H1 (cell line): ENCODE measurements around the gene PEPD. TPM values are rescaled to one million over a fixed set of nuclear protein-coding genes. Genes with fewer than 3 reads are reported as not detected.
"Not testable (repeated sequence)": the region's sequence is repeated elsewhere in the genome, so short reads cannot be mapped to it uniquely, and the experiment has no call there.

Experiments
- CTCF ChIA-PET: fragments of 300-600 bp; sonication (Branson Sonifier 250); formaldehyde crosslinking; loops from one replicate; lab custom pipeline; 2021; ENCODE audit not compliant: partially characterized antibody; lab: Charles Lee
- POLR2A ChIA-PET: fragments of 300-600 bp; sonication (Branson Sonifier 250); formaldehyde crosslinking; loops from one replicate; lab custom pipeline; 2021; ENCODE audit warnings: inconsistent platforms; ENCODE audit not compliant: partially characterized antibody; lab: Charles Lee
- DNase-seq, 2 experiments: peaks; one replicate each; pipeline versions ENCODE4 v3.0.0 to v3.0.0-alpha.2; 2010 to 2022; ENCODE audit warnings: low spot score in 2 of 2, low read depth in 1 of 2, mixed read lengths in 1 of 2
- FAIRE-seq: peaks from 2 replicates; lab custom pipeline; 2011; peaks lifted over from hg19 to GRCh38; lab: Jason Lieb, UNC
- H2AFZ ChIP-seq: 2 replicates; pipeline ENCODE4 v1.8.1; 2012; ENCODE audit warnings: low read length, inconsistent platforms
- H2AK5ac ChIP-seq: 2 replicates; pipeline ENCODE4 v1.6.1; 2013; ENCODE audit warnings: low read depth, low read length
- H2BK120ac ChIP-seq: replicated peaks from 2 replicates; pipeline ENCODE3; 2013; ENCODE audit warnings: low read depth, low read length, inconsistent platforms
- H2BK12ac ChIP-seq: 2 replicates; pipeline ENCODE4 v1.6.1; 2013; ENCODE audit warnings: low read depth, low read length
- H2BK15ac ChIP-seq: 2 replicates; pipeline ENCODE4 v1.6.1; 2013; ENCODE audit warnings: low read length
- H2BK20ac ChIP-seq: 2 replicates; pipeline ENCODE4 v1.6.1; 2013; ENCODE audit warnings: low read length
- H2BK5ac ChIP-seq: 2 replicates; pipeline ENCODE4 v1.6.1; 2013; ENCODE audit warnings: low read depth, low read length
- H3K14ac ChIP-seq: 2 replicates; pipeline ENCODE4 v1.6.1; 2013; ENCODE audit warnings: inconsistent platforms; ENCODE audit not compliant: insufficient read length
- H3K18ac ChIP-seq: 2 replicates; pipeline ENCODE4 v1.6.1; 2013; ENCODE audit warnings: low read length; ENCODE audit errors: extremely low read depth
- H3K23ac ChIP-seq: 2 replicates; pipeline ENCODE4 v1.6.1; 2013; ENCODE audit warnings: inconsistent platforms; ENCODE audit not compliant: insufficient read length
- H3K23me2 ChIP-seq: 2 replicates; pipeline ENCODE4 v1.6.1; 2013; ENCODE audit warnings: low read depth, low read length
- H3K27ac ChIP-seq: 2 replicates; pipeline ENCODE4 v1.6.1; 2011; ENCODE audit warnings: low read depth, low read length, inconsistent platforms
- H3K27me3 ChIP-seq, 4 experiments: replicated peaks in 1 of 4; 1 replicate in 1 of 4; 2 replicates in 3 of 4; pipeline versions ENCODE4 v1.6.1 to v1.8.1; 2011 to 2013; ENCODE audit warnings: low read length in 3 of 4, mild to moderate bottlenecking in 3 of 4, inconsistent platforms in 2 of 4, mixed read lengths in 2 of 4, moderate library complexity in 1 of 4; ENCODE audit not compliant: control insufficient read depth in 3 of 4, insufficient read depth in 3 of 4; ENCODE audit errors: extremely low read depth in 1 of 4
- H3K36me3 ChIP-seq, 4 experiments: 2 replicates each; pipeline versions ENCODE4 v1.6.1 to v1.8.1; 2011 to 2013; ENCODE audit warnings: mild to moderate bottlenecking in 4 of 4, low read length in 3 of 4, moderate library complexity in 2 of 4, control low read depth in 1 of 4, inconsistent platforms in 1 of 4; ENCODE audit not compliant: insufficient read depth in 4 of 4, control insufficient read depth in 2 of 4
- H3K4ac ChIP-seq: replicated peaks from 2 replicates; pipeline ENCODE3; 2013; ENCODE audit warnings: low read length, low read depth, mixed read lengths, inconsistent platforms; ENCODE audit not compliant: insufficient read length
- H3K4me1 ChIP-seq, 4 experiments: replicated peaks in 1 of 4; 1 replicate in 1 of 4; 2 replicates in 3 of 4; pipeline versions ENCODE4 v1.6.1 to v1.8.1; 2011 to 2013; ENCODE audit warnings: low read length in 3 of 4, inconsistent platforms in 2 of 4, mixed read lengths in 1 of 4; ENCODE audit not compliant: insufficient read depth in 4 of 4, control insufficient read depth in 3 of 4
- H3K4me2 ChIP-seq, 2 experiments: 2 replicates each; pipeline versions ENCODE4 v1.6.1 to v1.8.1; 2011 to 2013; ENCODE audit warnings: low read depth in 2 of 2, low read length in 2 of 2, control low read depth in 1 of 2, inconsistent platforms in 1 of 2, mild to moderate bottlenecking in 1 of 2; ENCODE audit not compliant: insufficient read depth in 1 of 2
- H3K4me3 ChIP-seq, 4 experiments: fragments of 200-600, 300-600 bp in 1 of 4; sonication (generic), shearing (Covaris generic), sonication (Bioruptor Twin) in 1 of 4; 2 replicates each; pipeline versions ENCODE4 v1.5.1 to v1.8.1; 2011 to 2016; ENCODE audit warnings: low read length in 4 of 4, low read depth in 3 of 4, control low read depth in 2 of 4, inconsistent platforms in 2 of 4, mild to moderate bottlenecking in 2 of 4, mixed read lengths in 1 of 4, moderate library complexity in 1 of 4; ENCODE audit not compliant: insufficient read depth in 2 of 4; ENCODE audit errors: extremely low read depth in 1 of 4
- H3K56ac ChIP-seq: replicated peaks from 2 replicates; pipeline ENCODE3; 2013; ENCODE audit warnings: low read depth, mild to moderate bottlenecking, mixed read lengths, low read length, inconsistent platforms; ENCODE audit not compliant: insufficient read length
- H3K79me1 ChIP-seq: 2 replicates; pipeline ENCODE4 v1.6.1; 2013; ENCODE audit warnings: low read depth, low read length, control low read depth
- H3K79me2 ChIP-seq, 2 experiments: 2 replicates each; pipeline versions ENCODE4 v1.6.1 to v1.8.1; 2012 to 2013; ENCODE audit warnings: low read length in 2 of 2, mild to moderate bottlenecking in 2 of 2, inconsistent platforms in 1 of 2; ENCODE audit not compliant: insufficient read depth in 2 of 2, control insufficient read depth in 1 of 2
- H3K9ac ChIP-seq, 4 experiments: replicated peaks in 1 of 4; 1 replicate in 1 of 4; 2 replicates in 3 of 4; pipeline versions ENCODE4 v1.6.1 to v1.8.1; 2011 to 2013; ENCODE audit warnings: low read depth in 3 of 4, low read length in 3 of 4, control low read depth in 2 of 4, mild to moderate bottlenecking in 2 of 4, moderate library complexity in 2 of 4, inconsistent platforms in 1 of 4; ENCODE audit errors: extremely low read depth in 1 of 4
- H3K9me3 ChIP-seq, 2 experiments: 2 replicates each; pipeline versions ENCODE4 v1.6.1 to v1.8.1; 2012 to 2013; ENCODE audit warnings: mild to moderate bottlenecking in 2 of 2, moderate library complexity in 2 of 2, control low read depth in 1 of 2, inconsistent platforms in 1 of 2, low read depth in 1 of 2, low read length in 1 of 2, mixed read lengths in 1 of 2; ENCODE audit not compliant: insufficient read depth in 2 of 2
- H4K20me1 ChIP-seq, 2 experiments: replicated peaks in 1 of 2; 2 replicates each; pipeline versions ENCODE3 to v1.8.1; 2011 to 2013; ENCODE audit warnings: inconsistent platforms in 2 of 2, low read length in 2 of 2, mild to moderate bottlenecking in 1 of 2; ENCODE audit not compliant: insufficient read depth in 2 of 2, control insufficient read depth in 1 of 2
- H4K5ac ChIP-seq: 2 replicates; pipeline ENCODE4 v1.6.1; 2013; ENCODE audit warnings: low read length, low read depth, mixed read lengths, inconsistent platforms; ENCODE audit not compliant: insufficient read length
- H4K8ac ChIP-seq: 2 replicates; pipeline ENCODE4 v1.8.0; 2013; ENCODE audit warnings: mild to moderate bottlenecking, moderate library complexity, low read length, inconsistent platforms; ENCODE audit not compliant: insufficient read depth; ENCODE audit errors: extremely low read depth
- H4K91ac ChIP-seq: replicated peaks from 2 replicates; pipeline ENCODE3; 2013; ENCODE audit warnings: low read length, mixed read lengths, inconsistent platforms; ENCODE audit not compliant: insufficient read length
- WGBS, 2 experiments: shearing (Covaris generic) in 1 of 2; methylation state at CpG; one replicate each; pipeline versions ENCODE4 v1.1.6 to v1.1.7; 2013 to 2015; ENCODE audit warnings: low lambda C conversion rate in 2 of 2, mixed read lengths in 2 of 2, inconsistent platforms in 1 of 2, low coverage in 1 of 2, missing lambda C conversion rate in 1 of 2; ENCODE audit not compliant: insufficient replicate concordance in 2 of 2, insufficient coverage in 1 of 2, insufficient read length in 1 of 2; ENCODE audit errors: extremely low coverage in 1 of 2, missing lambda C conversion rate in 1 of 2; 5-methylcytosine and 5-hydroxymethylcytosine counted together
- polyA plus RNA-seq, 7 experiments: library from polyadenylated mRNA; depleted of rRNA in 3 of 7; stranded (reverse) in 5 of 7; unstranded in 2 of 7; fragments of >200 nt in 5 of 7; fragments of 200-250 nt in 2 of 7; gene quantifications; 1 replicate in 5 of 7; 2 replicates in 1 of 7; 4 replicates in 1 of 7; pipeline versions ENCODE4 v1.2.1 to v1.2.3, GENCODE V29; 2011 to 2013; ENCODE audit warnings: missing spikeins in 2 of 7, mixed read lengths in 2 of 7
- total RNA-seq: library from RNA; stranded (reverse); fragmentation: NEBNext Ultra II Directional; extraction: Animal tissue kit (Norgen Biotek cat#: 25700); gene quantifications from 2 replicates; pipeline ENCODE4 v1.2.1, GENCODE V29; 2021

PEPD gene
- total and polyA plus RNA-seq, 2 of the 8 experiments (the other 6 are each of a cell fraction or from before 2014, with no cell fraction given) = 84.1 to 178 TPM

DNA sequence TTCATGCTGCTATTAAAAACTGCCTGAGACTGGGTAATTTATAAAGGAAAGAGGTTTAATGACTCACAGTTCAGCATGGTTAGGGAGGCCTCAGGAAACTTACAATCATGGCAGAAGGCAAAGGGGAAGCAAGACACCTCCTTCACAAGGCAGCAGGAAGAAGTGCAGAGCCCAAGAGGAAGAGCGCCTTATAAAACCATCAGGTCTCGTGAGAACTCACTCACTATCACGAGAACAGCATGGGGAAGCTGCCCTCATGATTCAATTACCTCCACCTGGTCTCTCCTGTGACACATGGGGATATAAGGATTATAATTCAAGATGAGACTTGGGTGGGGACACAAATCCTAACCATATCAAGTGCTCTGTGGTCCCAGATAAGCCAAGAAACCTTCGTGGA lies 34.1 kb upstream of the PEPD start:
- not testable (repeated sequence) for H3K36me3 ChIP-seq, H3K79me2 ChIP-seq, H3K18ac ChIP-seq, H3K9ac ChIP-seq, H4K5ac ChIP-seq, FAIRE-seq, H2BK15ac ChIP-seq, H4K8ac ChIP-seq, H2BK5ac ChIP-seq, H2AK5ac ChIP-seq, H3K79me1 ChIP-seq, H4K91ac ChIP-seq, H3K56ac ChIP-seq, H3K4ac ChIP-seq, H3K23me2 ChIP-seq, H3K4me1 ChIP-seq, H3K14ac ChIP-seq, H3K27me3 ChIP-seq, DNase-seq, H3K4me3 ChIP-seq, H3K9me3 ChIP-seq, H2BK120ac ChIP-seq, H2AFZ ChIP-seq, H3K4me2 ChIP-seq, H4K20me1 ChIP-seq, H3K23ac ChIP-seq, H2BK20ac ChIP-seq, H3K27ac ChIP-seq
- H2BK12ac ChIP-seq = 0 out of 2 replicates have a peak overlapping the region, but pooled peaks have one; percentile 75
- 91% methylated on average over 4 of the region's 4 CpGs; no CpG with 5 or more reads in 1 of the 2 experiments for WGBS, 2 experiments
- POLR2A ChIA-PET = interaction anchor here (1.0 kb wide), 1 partner anchor 10 kb away, joined by 3 read pairs; no protein-coding TSS in a partner anchor
- CTCF ChIA-PET = interaction anchor here (1.0 kb wide), 1 partner anchor 125 kb away, joined by 4 read pairs; no protein-coding TSS in a partner anchor
